ENCODE results near the gene CUL1. TPM values are rescaled to one million over a fixed set of nuclear protein-coding genes. Genes with fewer than 3 reads are reported as not detected.
"Not testable (repeated sequence)": the region's sequence is repeated elsewhere in the genome, so short reads cannot be mapped to it uniquely, and the experiment has no call there.

The CUL1 gene
- total and polyA plus RNA-seq, 2 donors (not counting 3 experiments of a cell fraction or from before 2014, with no cell fraction given), result 25.7 to 50.2 TPM

DNA sequence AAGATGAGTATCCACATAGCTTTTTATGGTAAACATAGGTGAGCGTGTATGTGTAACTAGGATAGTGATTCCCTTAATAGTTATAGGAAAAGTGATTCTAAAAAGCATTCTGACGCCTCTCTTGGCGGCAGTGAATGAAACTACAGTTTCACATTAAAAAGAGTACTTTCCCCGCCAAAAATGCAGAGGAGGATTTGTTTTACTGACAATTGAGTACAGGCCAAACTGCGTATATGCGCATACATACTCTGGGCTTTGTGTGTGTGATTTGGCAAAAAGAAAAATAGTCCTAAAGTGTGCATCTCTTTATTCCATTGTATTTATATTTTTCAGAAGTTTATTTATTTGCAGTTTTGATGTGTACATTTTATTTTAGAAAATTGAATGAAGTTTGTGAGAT lies 10.3 kb downstream of the CUL1 start:
- H3K36me3 ChIP-seq (ENCODE audit: control insufficient read depth in 2 of 2, extremely low read depth in 1 of 2, insufficient read depth in 2 of 2, low read length in 2 of 2), result no peaks in the 10 kb centered on the region
- no TSS peak for BruUV-seq (replicated peaks)
- H3K79me2 ChIP-seq (ENCODE audit: control insufficient read depth, insufficient read depth, low read length), result peaks cover 100% of the 10 kb centered on the region
- dilution Hi-C loops (cut with MboI; ENCODE audit: extremely low pct_ligation_motif_present, low sequenced_read_pairs), result no loop called here
- no peaks in the 10 kb centered on the region for H3K9me3 ChIP-seq (replicated peaks; ENCODE audit: control insufficient read depth, insufficient read depth, low read length)
- ChIA-PET CTCF (interaction anchor here (1.5 kb wide), 1 partner anchor 38 kb away, joined by 3 read pairs; no protein-coding TSS in a partner anchor), POLR2A (no interaction called here)
- H4K20me1 ChIP-seq (replicated peaks; ENCODE audit: control insufficient read depth, extremely low read depth, insufficient read depth, low read length), result peaks cover 12% of the 10 kb centered on the region
- no peaks in the 10 kb centered on the region for H3K4me1 ChIP-seq (ENCODE audit: control insufficient read depth, extremely low read depth, insufficient read depth, low read length)
- TF ChIP-seq FOS (IDR thresholded peaks at IDR 0.05; ENCODE audit: borderline replicate concordance, insufficient read depth, low read length) (no peak), EZH2 (IDR thresholded peaks at IDR 0.05; ENCODE audit: borderline replicate concordance, low read depth, low read length, severe bottlenecking) (no peak), JUN (IDR thresholded peaks at IDR 0.05; ENCODE audit: borderline replicate concordance, insufficient read depth, insufficient read length, low read depth) (no peak), GATA2 (IDR thresholded peaks at IDR 0.05; ENCODE audit: insufficient read depth, insufficient read length, low read depth, low read length) (no peak), POLR2AphosphoS5 (IDR thresholded peaks at IDR 0.05; ENCODE audit: insufficient read depth, low read depth, low read length) (no peak), MYC (IDR thresholded peaks at IDR 0.05; ENCODE audit: low read depth, low read length) (no peak), POLR2A (IDR thresholded peaks at IDR 0.05; ENCODE audit: low read depth, low read length) (no peak)
- TF ChIP-seq, protein P1, sequence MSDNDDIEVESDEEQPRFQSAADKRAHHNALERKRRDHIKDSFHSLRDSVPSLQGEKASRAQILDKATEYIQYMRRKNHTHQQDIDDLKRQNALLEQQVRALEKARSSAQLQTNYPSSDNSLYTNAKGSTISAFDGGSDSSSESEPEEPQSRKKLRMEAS (IDR thresholded peaks at IDR 0.05; ENCODE audit: insufficient read depth, insufficient read length), result no peak
- TF ChIP-seq, protein P2, sequence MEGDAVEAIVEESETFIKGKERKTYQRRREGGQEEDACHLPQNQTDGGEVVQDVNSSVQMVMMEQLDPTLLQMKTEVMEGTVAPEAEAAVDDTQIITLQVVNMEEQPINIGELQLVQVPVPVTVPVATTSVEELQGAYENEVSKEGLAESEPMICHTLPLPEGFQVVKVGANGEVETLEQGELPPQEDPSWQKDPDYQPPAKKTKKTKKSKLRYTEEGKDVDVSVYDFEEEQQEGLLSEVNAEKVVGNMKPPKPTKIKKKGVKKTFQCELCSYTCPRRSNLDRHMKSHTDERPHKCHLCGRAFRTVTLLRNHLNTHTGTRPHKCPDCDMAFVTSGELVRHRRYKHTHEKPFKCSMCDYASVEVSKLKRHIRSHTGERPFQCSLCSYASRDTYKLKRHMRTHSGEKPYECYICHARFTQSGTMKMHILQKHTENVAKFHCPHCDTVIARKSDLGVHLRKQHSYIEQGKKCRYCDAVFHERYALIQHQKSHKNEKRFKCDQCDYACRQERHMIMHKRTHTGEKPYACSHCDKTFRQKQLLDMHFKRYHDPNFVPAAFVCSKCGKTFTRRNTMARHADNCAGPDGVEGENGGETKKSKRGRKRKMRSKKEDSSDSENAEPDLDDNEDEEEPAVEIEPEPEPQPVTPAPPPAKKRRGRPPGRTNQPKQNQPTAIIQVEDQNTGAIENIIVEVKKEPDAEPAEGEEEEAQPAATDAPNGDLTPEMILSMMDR (IDR thresholded peaks at IDR 0.05; ENCODE audit: extremely low read depth in 1 of 2, insufficient read depth in 1 of 2, low read depth in 1 of 2, low read length in 2 of 2), result no peak
- H3K9me1 ChIP-seq (replicated peaks; ENCODE audit: control insufficient read depth, extremely low read depth, insufficient read depth, low read length), result no peaks in the 10 kb centered on the region
- no peak for FAIRE-seq
- no peak overlapping the region for H3K9ac ChIP-seq (replicated peaks; ENCODE audit: extremely low read depth, insufficient read depth, low read length)
- H3K4me3 ChIP-seq (replicated peaks in 1 of 3; ENCODE audit: insufficient read depth in 1 of 3, low read depth in 1 of 3, low read length in 3 of 3), result no peak overlapping the region
- H3K27me3 ChIP-seq (ENCODE audit: control insufficient read depth in 2 of 2, insufficient read depth in 2 of 2, low read length in 2 of 2), result no peaks in the 10 kb centered on the region
- intact Hi-C loops (cut with micrococcal nuclease), result no loop called here
- no peak overlapping the region for H3K4me2 ChIP-seq (ENCODE audit: insufficient read depth, low read length)
- DNase-seq (ENCODE audit: low read depth, low spot score), result no peak
- no peak overlapping the region for H3K27ac ChIP-seq (ENCODE audit: insufficient read depth, low read depth, low read length)
- H2AFZ ChIP-seq (ENCODE audit: low read depth, low read length), result no peak overlapping the region

DNA sequence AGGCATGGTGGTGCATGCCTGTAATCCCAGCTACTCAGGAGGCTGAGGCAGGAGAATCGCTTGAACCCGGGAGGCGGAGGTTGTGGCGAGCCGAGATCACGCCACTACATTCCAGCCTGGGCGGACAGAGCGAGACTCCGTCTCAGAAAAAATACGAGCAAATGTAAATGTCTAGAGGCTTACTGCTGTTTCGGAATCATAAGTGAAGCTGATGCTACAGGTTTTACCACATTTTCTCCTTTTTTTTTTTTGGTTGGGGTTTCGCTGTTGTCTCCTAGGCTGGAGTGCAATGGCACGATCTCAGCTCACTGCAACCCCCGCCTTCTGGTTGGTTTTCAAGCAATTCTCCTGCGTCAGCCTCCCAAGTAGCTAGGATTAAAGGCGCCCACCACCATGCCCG lies 11.7 kb downstream of the CUL1 start:
- H3K9me3 ChIP-seq (replicated peaks; ENCODE audit: control insufficient read depth, insufficient read depth, low read length); intact Hi-C loops (cut with micrococcal nuclease); H3K4me2 ChIP-seq (ENCODE audit: insufficient read depth, low read length); H3K27me3 ChIP-seq (ENCODE audit: control insufficient read depth in 2 of 2, insufficient read depth in 2 of 2, low read length in 2 of 2); FAIRE-seq; CTCF ChIA-PET; H3K27ac ChIP-seq (ENCODE audit: insufficient read depth, low read depth, low read length); DNase-seq (ENCODE audit: low read depth, low spot score); H3K9ac ChIP-seq (replicated peaks; ENCODE audit: extremely low read depth, insufficient read depth, low read length); H2AFZ ChIP-seq (ENCODE audit: low read depth, low read length); H3K36me3 ChIP-seq (ENCODE audit: control insufficient read depth in 2 of 2, extremely low read depth in 1 of 2, insufficient read depth in 2 of 2, low read length in 2 of 2); BruUV-seq (replicated peaks); H3K4me1 ChIP-seq (ENCODE audit: control insufficient read depth, extremely low read depth, insufficient read depth, low read length); H3K9me1 ChIP-seq (replicated peaks; ENCODE audit: control insufficient read depth, extremely low read depth, insufficient read depth, low read length); POLR2A ChIA-PET; dilution Hi-C loops (cut with MboI; ENCODE audit: extremely low pct_ligation_motif_present, low sequenced_read_pairs); H3K4me3 ChIP-seq (replicated peaks in 1 of 3; ENCODE audit: insufficient read depth in 1 of 3, low read depth in 1 of 3, low read length in 3 of 3): not testable (repeated sequence)
- H3K79me2 ChIP-seq (ENCODE audit: control insufficient read depth, insufficient read depth, low read length), result peaks cover 100% of the 10 kb centered on the region
- peaks cover 15% of the 10 kb centered on the region for H4K20me1 ChIP-seq (replicated peaks; ENCODE audit: control insufficient read depth, extremely low read depth, insufficient read depth, low read length)
